Gastroesophageal sphincter (tissue), 4 donors: ENCODE results near the gene CHMP6. TPM values are rescaled to one million over a fixed set of nuclear protein-coding genes. Genes with fewer than 3 reads are reported as not detected.

Source experiments
- ATAC-seq: fragments of 150-250 bp; one replicate; pipeline ENCODE4 v1.9.1; 2016; ENCODE audit warnings: mild to moderate bottlenecking, moderate library complexity
- H3K27ac ChIP-seq, 4 donors: fragments of 200-600 bp; sonication (generic) in 3 of 4; 1 replicate in 3 of 4; 2 replicates in 1 of 4; pipeline ENCODE4 v1.5.1; 2016 to 2019
- H3K27me3 ChIP-seq: fragments of 200-600 bp; sonication (generic); one replicate; pipeline ENCODE4 v1.5.1; 2019
- H3K36me3 ChIP-seq, 2 donors: fragments of 200-600 bp; sonication (generic); one replicate each; pipeline ENCODE4 v1.5.1; 2019; ENCODE audit warnings: control low read depth in 1 of 2
- H3K4me1 ChIP-seq, 3 donors: fragments of 200-600 bp; sonication (generic); 1 replicate in 2 of 3; 2 replicates in 1 of 3; pipeline ENCODE4 v1.5.1; 2016 to 2019; ENCODE audit warnings: control low read depth in 2 of 3
- H3K4me3 ChIP-seq, 2 donors: fragments of 200-600 bp; sonication (generic); one replicate each; pipeline ENCODE4 v1.5.1; 2019; ENCODE audit warnings: mild to moderate bottlenecking in 1 of 2, moderate library complexity in 1 of 2
- H3K9me3 ChIP-seq, 3 donors: fragments of 200-600 bp; sonication (generic); one replicate each; pipeline ENCODE4 v1.5.1; 2017 to 2019; ENCODE audit warnings: control low read depth in 2 of 3
- CTCF ChIP-seq, 4 experiments: fragments of 200-600 bp in 2 of 4; fragments of 450-650 bp in 2 of 4; sonication (generic) in 1 of 4; IDR thresholded peaks; one replicate each; pipeline ENCODE4 v1.5.1; 2017 to 2019; ENCODE audit warnings: antibody characterized with exemption in 4 of 4, mild to moderate bottlenecking in 2 of 4, moderate library complexity in 2 of 4
- EP300 ChIP-seq: sonication (generic); formaldehyde crosslinking; IDR thresholded peaks from one replicate; pipeline ENCODE4 v1.6.1; 2017; ENCODE audit warnings: antibody characterized with exemption, mild to moderate bottlenecking
- POLR2A ChIP-seq, 2 donors: fragments of 450-650 bp; IDR thresholded peaks; one replicate each; pipeline ENCODE4 v1.6.1; 2017; ENCODE audit warnings: antibody characterized with exemption in 2 of 2, mild to moderate bottlenecking in 2 of 2, moderate library complexity in 1 of 2
- POLR2AphosphoS5 ChIP-seq: sonication (generic); formaldehyde crosslinking; IDR thresholded peaks from one replicate; pipeline ENCODE4 v1.6.1; 2017; ENCODE audit warnings: antibody characterized with exemption
- WGBS, 2 donors: methylation state at CpG; one replicate each; pipeline ENCODE4 v1.1.5; 2018; ENCODE audit warnings: low coverage in 1 of 2; 5-methylcytosine and 5-hydroxymethylcytosine counted together
- total RNA-seq, 4 donors: library from RNA; depleted of rRNA; stranded (reverse); fragments of >200 nt; gene quantifications; one replicate each; pipeline ENCODE4 v1.1.0, GENCODE V29; 2016

CHMP6 gene
- total RNA-seq, 4 donors from 2014 or later: 17.6 to 26.0 (median 19.0) TPM

GRCh38 chr17:80969030-80969673, 22.5 kb upstream of the CHMP6 start:
- Histone ChIP-seq H3K27me3 (peaks cover 19% of the 10 kb centered on the region), H3K4me3 (no peak overlapping the region), H3K9me3 (no peaks in the 10 kb centered on the region), H3K36me3 (peaks cover 0 to 19% of the 10 kb centered on the region in 2 donors), H3K27ac (peak overlapping the region; percentile 14 to 88 (median 81)), H3K4me1 (peaks cover 6 to 40% (median 30%) of the 10 kb centered on the region in 3 donors)
- WGBS, 2 donors: 60 to 63% methylated on average over 1 to 2 of the region's 20 CpGs
- TF ChIP-seq POLR2A (IDR thresholded peaks at IDR 0.05) (no peak), EP300 (no peak), POLR2AphosphoS5 (no peak), CTCF (IDR thresholded peaks at IDR 0.05) (no peak)
- peak; percentile 20 for ATAC-seq

DNA sequence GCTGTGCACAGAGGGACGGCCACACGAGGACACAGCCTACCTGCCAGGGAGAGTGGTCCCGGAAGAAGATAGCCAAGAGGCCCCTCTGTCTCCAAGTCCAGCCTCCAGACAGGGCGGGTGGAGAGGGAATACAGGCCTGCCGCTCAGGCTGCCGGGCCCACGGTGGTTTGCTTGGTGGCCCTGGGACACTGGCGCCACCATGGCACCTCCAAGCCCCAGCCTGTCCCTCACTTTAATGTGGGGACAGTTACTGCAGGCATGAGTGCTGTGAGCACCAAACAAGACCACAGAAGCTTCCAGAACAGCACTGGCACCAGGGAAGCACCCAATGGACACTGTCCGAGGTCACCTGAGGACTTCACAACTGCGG, 22.0 kb upstream of the CHMP6 start:
- no CpG with 5 or more reads among the region's 10 CpGs for WGBS, 2 donors
- Histone ChIP-seq H3K27me3 (peaks cover 19% of the 10 kb centered on the region), H3K4me3 (no peak overlapping the region), H3K36me3 (peaks cover 0 to 14% of the 10 kb centered on the region in 2 donors), H3K9me3 (no peaks in the 10 kb centered on the region), H3K27ac (peak overlapping the region in 3 of 4 donors; percentile 81 to 88 (median 81)), H3K4me1 (peaks cover 6 to 40% (median 30%) of the 10 kb centered on the region in 3 donors)
- no peak for ATAC-seq
- TF ChIP-seq POLR2A (IDR thresholded peaks at IDR 0.05): no peak
- no peak for TF ChIP-seq POLR2AphosphoS5
- no peak for TF ChIP-seq CTCF (IDR thresholded peaks at IDR 0.05)
- TF ChIP-seq EP300: no peak

DNA sequence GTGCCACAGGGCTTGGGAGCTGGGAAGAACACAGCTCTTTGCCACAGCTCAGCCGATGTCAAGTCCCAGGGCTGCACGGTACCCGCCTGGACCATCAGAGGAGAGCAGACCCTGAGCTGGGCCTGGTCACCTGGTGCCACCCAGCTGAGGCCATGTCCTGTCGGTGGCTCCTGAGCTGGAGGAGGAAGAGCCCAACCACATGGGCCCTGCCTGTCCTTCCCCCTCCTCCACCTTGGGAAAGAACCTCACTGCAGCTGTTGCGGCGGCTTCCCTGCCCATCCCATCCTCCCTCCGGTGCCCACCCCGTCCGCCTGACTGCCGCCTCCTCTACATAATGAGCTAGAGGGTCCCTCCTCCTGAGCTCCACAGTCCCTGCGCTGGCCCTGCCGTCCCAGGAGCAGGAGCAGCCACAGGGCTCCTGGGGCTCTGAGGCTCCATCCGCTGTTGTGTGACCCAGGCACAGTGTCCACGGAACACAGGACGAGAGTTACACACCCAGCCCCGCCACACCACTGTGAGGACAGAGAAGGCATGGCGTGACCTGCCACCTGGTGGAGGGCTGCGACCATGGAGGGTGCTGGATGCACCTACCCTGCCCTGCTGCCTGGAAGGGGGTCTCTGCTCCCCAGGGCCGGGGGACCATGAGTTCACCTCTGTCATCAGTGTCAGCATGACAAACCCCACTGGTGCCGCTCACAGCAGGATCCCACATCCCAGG, 21.4 kb upstream of the CHMP6 start:
- H3K4me3 ChIP-seq: no peak overlapping the region
- TF ChIP-seq CTCF (IDR thresholded peaks at IDR 0.05): peak in 3 of 4 experiments; percentile 73 to 78 (median 76)
- TF ChIP-seq POLR2A (IDR thresholded peaks at IDR 0.05): no peak
- H3K27ac ChIP-seq: peak overlapping the region in 3 of 4 donors; percentile 81 to 88 (median 81)
- peak; percentile 60 for ATAC-seq
- peaks cover 0 to 8% of the 10 kb centered on the region in 2 donors for H3K36me3 ChIP-seq
- WGBS, 2 donors: no CpG with 5 or more reads among the region's 20 CpGs
- H3K9me3 ChIP-seq: no peaks in the 10 kb centered on the region
- H3K4me1 ChIP-seq: peaks cover 6 to 40% (median 30%) of the 10 kb centered on the region in 3 donors
- peaks cover 19% of the 10 kb centered on the region for H3K27me3 ChIP-seq

DNA sequence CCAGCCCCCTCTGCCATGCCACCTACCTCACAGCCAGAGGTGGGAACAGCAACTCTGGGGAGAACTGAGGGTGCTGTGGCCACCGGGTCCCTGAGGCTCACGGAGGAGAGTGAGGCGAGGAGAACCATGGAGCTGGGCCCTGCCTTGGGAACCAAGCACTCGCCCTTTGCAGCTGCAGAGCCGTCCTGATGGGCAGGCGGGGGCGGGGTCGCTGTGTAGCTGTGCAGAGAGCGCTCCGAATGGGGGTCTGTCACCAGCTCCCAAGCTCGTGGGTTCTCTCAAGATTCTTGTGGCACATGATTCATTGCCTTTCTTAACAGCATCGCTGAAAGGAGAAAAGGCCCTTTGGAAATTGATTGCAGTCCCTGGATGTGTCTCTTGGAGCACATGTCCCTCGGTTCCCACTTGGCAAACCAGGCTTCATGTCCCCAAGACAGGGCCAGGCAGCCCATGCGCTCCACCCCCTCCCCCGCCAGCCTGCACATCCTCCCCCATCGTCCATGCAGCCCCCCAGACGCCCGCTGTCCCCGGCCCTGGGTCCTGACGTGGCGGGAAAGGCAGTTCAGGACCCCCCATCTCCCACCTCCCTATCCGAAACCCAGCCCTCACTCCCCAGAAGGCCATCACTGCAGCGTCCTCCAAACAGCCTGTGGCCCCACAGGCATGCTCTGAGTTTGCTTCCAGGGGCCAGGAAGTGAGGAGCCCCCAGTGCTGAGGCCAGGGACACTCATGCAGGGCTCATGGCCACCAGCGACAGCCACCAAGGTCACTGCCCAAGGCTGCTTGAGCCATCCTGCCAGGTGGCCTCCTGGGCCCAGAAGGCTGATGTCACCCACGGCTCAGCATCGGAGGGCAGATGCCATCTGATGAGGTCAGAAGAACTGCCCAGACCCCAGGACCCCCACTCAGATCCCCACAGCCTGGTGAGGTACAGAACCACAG, 20.6 kb upstream of the CHMP6 start:
- no peak for ATAC-seq
- H3K4me3 ChIP-seq: no peak overlapping the region
- no peak overlapping the region for H3K27ac ChIP-seq
- WGBS, 2 donors: 10 to 78% methylated on average over 3 of the region's 26 CpGs
- TF ChIP-seq POLR2A (IDR thresholded peaks at IDR 0.05) (no peak), CTCF (IDR thresholded peaks at IDR 0.05) (no peak), EP300 (no peak), POLR2AphosphoS5 (no peak)
- H3K9me3 ChIP-seq: no peaks in the 10 kb centered on the region
- H3K27me3 ChIP-seq: peaks cover 19% of the 10 kb centered on the region
- peaks cover 6 to 40% (median 30%) of the 10 kb centered on the region in 3 donors for H3K4me1 ChIP-seq
- peaks cover 0 to under 1% of the 10 kb centered on the region in 2 donors for H3K36me3 ChIP-seq
